ENCODE results near the gene OLIG1. TPM values are rescaled to one million over a fixed set of nuclear protein-coding genes. Genes with fewer than 3 reads are reported as not detected.

The OLIG1 gene
- polyA plus RNA-seq, 3 donors: 20.0 to 51.0 (median 40.7) TPM

DNA sequence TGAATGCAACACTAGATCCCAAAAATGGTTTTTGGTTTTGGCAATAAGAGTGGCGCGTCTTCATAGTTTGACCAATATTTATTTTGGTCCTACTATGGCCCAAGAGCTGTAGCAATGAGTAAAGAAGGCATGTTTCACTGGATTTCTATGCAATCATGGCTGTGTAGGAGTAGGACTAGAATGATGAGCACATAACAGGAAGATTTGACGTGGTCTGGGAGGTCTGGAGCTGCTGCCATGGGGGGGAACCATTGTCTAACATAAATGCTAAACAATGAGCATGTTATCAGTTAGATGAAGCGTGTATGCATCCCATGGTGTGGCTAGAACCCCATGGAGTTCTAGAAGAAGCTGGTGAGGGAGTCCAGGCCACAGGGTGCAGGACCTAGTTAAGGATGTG lies 38.3 kb downstream of the OLIG1 start:
- Histone ChIP-seq H3K27ac (ENCODE audit: low read depth in 1 of 2, low read length in 2 of 2) (no peak overlapping the region), H2AFZ (ENCODE audit: insufficient read depth, low read depth, low read length, poor library complexity, severe bottlenecking) (no peak overlapping the region), H3K9ac (ENCODE audit: insufficient read depth, low read length, poor library complexity, severe bottlenecking) (no peak overlapping the region), H4K20me1 (ENCODE audit: insufficient read depth, low read length) (no peaks in the 10 kb centered on the region), H3K36me3 (replicated peaks in 1 of 2; ENCODE audit: control insufficient read depth in 1 of 2, insufficient read depth in 2 of 2, low read length in 2 of 2) (no peaks in the 10 kb centered on the region), H3K27me3 (ENCODE audit: control insufficient read depth in 2 of 2, insufficient read depth in 2 of 2, low read length in 2 of 2) (peaks cover 0 to 26% of the 10 kb centered on the region in 2 donors), H3K9me3 (replicated peaks in 1 of 2; ENCODE audit: control insufficient read depth in 1 of 2, insufficient read depth in 1 of 2, low read length in 2 of 2) (no peaks in the 10 kb centered on the region), H3K79me2 (ENCODE audit: insufficient read depth, low read length) (no peaks in the 10 kb centered on the region), H3K4me1 (ENCODE audit: control insufficient read depth in 1 of 2, insufficient read depth in 2 of 2, low read length in 2 of 2) (peaks cover 12 to 14% of the 10 kb centered on the region in 2 donors), H3K4me3 (replicated peaks in 1 of 3; ENCODE audit: low read depth in 2 of 3, low read length in 3 of 3) (no peak overlapping the region), H3K4me2 (replicated peaks; ENCODE audit: extremely low read depth, low read length, poor library complexity, severe bottlenecking) (no peak overlapping the region)
- peaks cover 0 to 3% of the 10 kb centered on the region in 2 donors for H3K36me3 Mint-ChIP-seq
- no peak overlapping the region for H3K4me3 Mint-ChIP-seq
- intact Hi-C loops (cut with micrococcal nuclease): loop anchor here in 1 of 2 donors (5.0 kb wide), 1 partner anchor 36 kb away; the partner anchor contains the start of gene OLIG1
- 97% methylated on average over 3 of the region's 4 CpGs for WGBS (ENCODE audit: insufficient coverage)
- no peak for TF ChIP-seq CTCF (IDR thresholded peaks at IDR 0.05)
- DNase-seq: no peak
- H3K4me1 Mint-ChIP-seq: peaks cover 14% of the 10 kb centered on the region
- H3K27me3 Mint-ChIP-seq (ENCODE audit: low read depth in 3 of 3): peaks cover 27 to 46% (median 30%) of the 10 kb centered on the region in 3 donors
- H3K27ac Mint-ChIP-seq: no peak overlapping the region
- H3K9me3 Mint-ChIP-seq: peaks cover 0 to 3% (median 0%) of the 10 kb centered on the region in 7 donors

DNA sequence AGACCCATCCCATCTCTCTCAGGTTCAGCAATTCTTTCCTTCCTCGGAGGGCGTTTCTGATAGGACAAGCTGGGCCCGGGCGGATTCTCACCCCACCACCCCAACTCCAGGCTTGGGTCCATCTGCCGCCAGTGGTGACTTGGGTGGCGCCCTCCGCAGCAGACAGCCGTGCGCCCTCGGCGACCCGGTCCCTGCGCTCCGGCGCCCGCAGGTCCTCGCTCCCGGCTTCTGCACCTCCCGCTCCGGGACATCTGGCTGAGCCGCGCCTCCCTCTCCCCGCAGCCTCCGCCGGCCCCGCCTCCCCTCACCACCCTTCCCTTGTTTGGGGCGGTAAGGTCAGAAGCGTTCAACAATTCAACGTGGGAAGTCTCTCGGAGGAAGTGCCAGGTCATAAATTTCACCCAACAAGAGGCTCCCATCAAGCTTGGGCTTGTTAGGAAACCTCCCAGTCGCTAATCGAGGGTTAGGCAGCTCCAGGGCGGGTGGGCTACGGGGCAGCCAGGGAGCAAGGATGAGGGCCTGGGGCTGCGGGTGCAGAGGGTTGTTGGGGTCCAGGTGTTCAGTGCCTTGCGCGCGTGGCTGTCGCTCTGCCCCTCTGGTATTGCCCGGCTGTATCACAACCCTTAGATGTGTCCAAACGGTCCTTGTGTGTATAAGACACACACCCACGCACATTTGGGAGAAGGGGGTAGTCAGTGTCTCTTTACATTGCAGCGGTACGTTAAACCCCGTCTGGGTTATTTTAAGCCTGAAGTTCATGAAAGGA lies 39.8 kb downstream of the OLIG1 start:
- H3K36me3 ChIP-seq (replicated peaks in 1 of 2; ENCODE audit: control insufficient read depth in 1 of 2, insufficient read depth in 2 of 2, low read length in 2 of 2): no peaks in the 10 kb centered on the region
- no peak overlapping the region for H3K27ac ChIP-seq (ENCODE audit: low read depth in 1 of 2, low read length in 2 of 2)
- H3K9ac ChIP-seq (ENCODE audit: insufficient read depth, low read length, poor library complexity, severe bottlenecking): peak overlapping the region; percentile 25
- peaks cover 0 to 3% of the 10 kb centered on the region in 2 donors for H3K36me3 Mint-ChIP-seq
- H3K27me3 Mint-ChIP-seq (ENCODE audit: low read depth in 3 of 3): peaks cover 24 to 40% (median 30%) of the 10 kb centered on the region in 3 donors
- DNase-seq: peak; percentile 50 to 54 (median 54)
- peak overlapping the region; percentile 67 to 86 for H3K4me3 Mint-ChIP-seq
- peak overlapping the region in 2 of 7 donors; percentile 26 to 42 for H3K27ac Mint-ChIP-seq
- under 1% methylated on average over 29 of the region's 45 CpGs for WGBS (ENCODE audit: insufficient coverage)
- H2AFZ ChIP-seq (ENCODE audit: insufficient read depth, low read depth, low read length, poor library complexity, severe bottlenecking): peak overlapping the region; percentile 84
- TF ChIP-seq CTCF (IDR thresholded peaks at IDR 0.05): no peak
- peaks cover 0 to 26% of the 10 kb centered on the region in 2 donors for H3K27me3 ChIP-seq (ENCODE audit: control insufficient read depth in 2 of 2, insufficient read depth in 2 of 2, low read length in 2 of 2)
- peaks cover 12 to 14% of the 10 kb centered on the region in 2 donors for H3K4me1 ChIP-seq (ENCODE audit: control insufficient read depth in 1 of 2, insufficient read depth in 2 of 2, low read length in 2 of 2)
- peak overlapping the region; percentile 82 for H3K4me2 ChIP-seq (replicated peaks; ENCODE audit: extremely low read depth, low read length, poor library complexity, severe bottlenecking)
- H3K79me2 ChIP-seq (ENCODE audit: insufficient read depth, low read length): no peaks in the 10 kb centered on the region
- H3K9me3 Mint-ChIP-seq: no peaks in the 10 kb centered on the region
- H3K4me1 Mint-ChIP-seq: peaks cover 14% of the 10 kb centered on the region
- H4K20me1 ChIP-seq (ENCODE audit: insufficient read depth, low read length): no peaks in the 10 kb centered on the region
- H3K9me3 ChIP-seq (replicated peaks in 1 of 2; ENCODE audit: control insufficient read depth in 1 of 2, insufficient read depth in 1 of 2, low read length in 2 of 2): no peaks in the 10 kb centered on the region
- H3K4me3 ChIP-seq (replicated peaks in 1 of 3; ENCODE audit: low read depth in 2 of 3, low read length in 3 of 3): peak overlapping the region in 2 of 3 experiments; percentile 5 to 74
- intact Hi-C loops (cut with micrococcal nuclease): loop anchor here in 1 of 2 donors (5.0 kb wide), 1 partner anchor 37 kb away; the partner anchor contains the start of gene OLIG1
